ENCODE data around the gene GHSR.
A peak's percentile ranks its signal among the peaks of the same experiment; 100 is the strongest.
"Not testable (repeated sequence)": the region's sequence is repeated elsewhere in the genome, so short reads cannot be mapped to it uniquely, and the experiment has no call there.

The GHSR gene, protein sequence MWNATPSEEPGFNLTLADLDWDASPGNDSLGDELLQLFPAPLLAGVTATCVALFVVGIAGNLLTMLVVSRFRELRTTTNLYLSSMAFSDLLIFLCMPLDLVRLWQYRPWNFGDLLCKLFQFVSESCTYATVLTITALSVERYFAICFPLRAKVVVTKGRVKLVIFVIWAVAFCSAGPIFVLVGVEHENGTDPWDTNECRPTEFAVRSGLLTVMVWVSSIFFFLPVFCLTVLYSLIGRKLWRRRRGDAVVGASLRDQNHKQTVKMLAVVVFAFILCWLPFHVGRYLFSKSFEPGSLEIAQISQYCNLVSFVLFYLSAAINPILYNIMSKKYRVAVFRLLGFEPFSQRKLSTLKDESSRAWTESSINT

DNA sequence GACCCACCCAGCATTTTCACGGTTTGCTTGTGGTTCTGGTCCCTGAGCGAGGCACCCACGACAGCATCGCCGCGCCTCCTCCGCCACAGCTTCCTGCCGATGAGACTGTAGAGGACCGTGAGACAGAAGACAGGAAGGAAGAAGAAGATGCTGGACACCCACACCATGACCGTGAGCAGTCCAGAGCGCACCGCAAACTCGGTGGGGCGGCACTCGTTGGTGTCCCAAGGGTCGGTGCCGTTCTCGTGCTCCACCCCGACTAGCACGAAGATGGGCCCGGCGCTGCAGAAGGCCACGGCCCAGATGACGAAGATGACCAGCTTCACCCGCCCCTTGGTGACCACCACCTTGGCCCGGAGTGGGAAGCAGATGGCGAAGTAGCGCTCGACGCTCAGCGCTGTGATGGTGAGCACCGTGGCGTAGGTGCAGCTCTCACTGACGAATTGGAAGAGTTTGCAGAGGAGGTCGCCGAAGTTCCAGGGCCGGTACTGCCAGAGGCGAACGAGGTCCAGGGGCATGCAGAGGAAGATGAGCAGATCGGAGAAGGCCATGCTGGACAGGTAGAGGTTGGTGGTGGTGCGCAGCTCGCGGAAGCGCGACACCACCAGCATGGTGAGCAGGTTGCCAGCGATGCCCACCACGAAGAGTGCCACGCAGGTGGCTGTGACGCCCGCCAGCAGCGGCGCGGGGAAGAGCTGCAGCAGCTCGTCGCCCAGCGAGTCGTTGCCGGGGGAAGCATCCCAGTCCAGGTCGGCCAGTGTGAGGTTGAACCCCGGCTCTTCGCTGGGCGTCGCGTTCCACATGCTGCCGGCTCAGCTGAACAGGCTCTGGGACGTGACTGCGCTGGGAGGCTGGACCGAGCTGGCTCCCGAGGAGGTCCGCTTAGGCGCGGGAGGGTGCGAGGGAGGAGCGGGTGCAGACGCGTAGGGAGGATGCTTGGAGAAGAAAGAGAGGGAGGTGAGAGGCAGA is at the start of gene GHSR:
TSS of gene GHSR (minus strand) at position 846 of the 969 bp plus-strand sequence. CDS start at position 803, 43 bp downstream.
- no peak within 1 kb of the TSS for H3K4me3 ChIP-seq (ENCODE audit: low read depth, low read length)

DNA sequence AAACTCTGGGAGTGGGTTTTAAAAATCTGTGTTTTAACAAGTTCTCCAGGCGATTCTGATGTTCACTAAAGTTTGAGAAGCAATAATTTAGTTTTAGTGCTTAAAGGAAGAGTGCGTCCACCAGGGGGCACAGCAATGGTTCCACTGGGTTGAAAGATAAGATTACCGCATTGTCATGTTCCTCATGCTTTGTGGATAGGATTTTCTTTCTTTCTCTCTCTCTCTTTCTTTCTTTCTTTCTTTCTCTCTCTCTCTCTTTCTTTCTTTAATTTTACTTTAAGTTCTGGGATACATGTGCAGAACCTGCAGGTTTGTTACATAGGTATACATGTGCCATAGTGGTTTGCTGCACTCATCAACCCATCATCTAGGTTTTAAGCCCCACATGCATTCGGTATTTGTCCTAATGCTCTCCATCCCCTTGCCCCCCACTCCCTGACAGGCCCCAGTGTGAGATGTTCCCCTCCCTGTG is 42.0 kb upstream of the GHSR start:
- DNase-seq (ENCODE audit: low read depth): peak; percentile 79
- TF ChIP-seq, protein P1, sequence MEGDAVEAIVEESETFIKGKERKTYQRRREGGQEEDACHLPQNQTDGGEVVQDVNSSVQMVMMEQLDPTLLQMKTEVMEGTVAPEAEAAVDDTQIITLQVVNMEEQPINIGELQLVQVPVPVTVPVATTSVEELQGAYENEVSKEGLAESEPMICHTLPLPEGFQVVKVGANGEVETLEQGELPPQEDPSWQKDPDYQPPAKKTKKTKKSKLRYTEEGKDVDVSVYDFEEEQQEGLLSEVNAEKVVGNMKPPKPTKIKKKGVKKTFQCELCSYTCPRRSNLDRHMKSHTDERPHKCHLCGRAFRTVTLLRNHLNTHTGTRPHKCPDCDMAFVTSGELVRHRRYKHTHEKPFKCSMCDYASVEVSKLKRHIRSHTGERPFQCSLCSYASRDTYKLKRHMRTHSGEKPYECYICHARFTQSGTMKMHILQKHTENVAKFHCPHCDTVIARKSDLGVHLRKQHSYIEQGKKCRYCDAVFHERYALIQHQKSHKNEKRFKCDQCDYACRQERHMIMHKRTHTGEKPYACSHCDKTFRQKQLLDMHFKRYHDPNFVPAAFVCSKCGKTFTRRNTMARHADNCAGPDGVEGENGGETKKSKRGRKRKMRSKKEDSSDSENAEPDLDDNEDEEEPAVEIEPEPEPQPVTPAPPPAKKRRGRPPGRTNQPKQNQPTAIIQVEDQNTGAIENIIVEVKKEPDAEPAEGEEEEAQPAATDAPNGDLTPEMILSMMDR (IDR thresholded peaks at IDR 0.05; ENCODE audit: low read depth, low read length): peak; percentile 74
- H3K4me3 ChIP-seq (ENCODE audit: low read depth, low read length): not testable (repeated sequence)

More for the DNA sequence above, at the start of gene GHSR:
- DNase-seq (ENCODE audit: low read depth): no peak
- TF ChIP-seq, protein P2, sequence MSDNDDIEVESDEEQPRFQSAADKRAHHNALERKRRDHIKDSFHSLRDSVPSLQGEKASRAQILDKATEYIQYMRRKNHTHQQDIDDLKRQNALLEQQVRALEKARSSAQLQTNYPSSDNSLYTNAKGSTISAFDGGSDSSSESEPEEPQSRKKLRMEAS (IDR thresholded peaks at IDR 0.05; ENCODE audit: low read depth, low read length): no peak
- no peak for TF ChIP-seq POLR2A (IDR thresholded peaks at IDR 0.05; ENCODE audit: extremely low read depth, insufficient read length)
- TF ChIP-seq, protein P1 (IDR thresholded peaks at IDR 0.05; ENCODE audit: low read depth, low read length): no peak
- no peak for TF ChIP-seq MYC (IDR thresholded peaks at IDR 0.05; ENCODE audit: low read depth, low read length)

DNA sequence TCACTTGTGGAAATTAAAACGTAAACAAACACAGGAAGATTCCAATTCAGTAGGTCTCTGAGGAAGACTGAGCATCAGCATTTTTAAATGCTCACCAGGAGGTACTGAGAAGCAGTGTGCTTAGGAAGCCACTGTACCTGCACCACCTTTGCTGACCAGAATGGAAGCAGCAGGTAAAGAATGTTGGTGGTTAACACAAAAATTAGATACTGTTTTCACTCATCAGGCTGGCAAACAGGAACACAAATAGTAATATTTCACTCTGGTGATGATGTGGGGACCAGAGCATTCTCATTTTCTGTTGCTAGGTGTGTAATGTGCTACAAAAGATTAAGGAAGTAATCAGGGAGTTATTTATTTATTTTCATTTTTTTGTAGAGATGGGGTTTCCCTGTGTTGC is 29.9 kb upstream of the GHSR start:
- no peak for TF ChIP-seq POLR2A (IDR thresholded peaks at IDR 0.05; ENCODE audit: extremely low read depth, insufficient read length)
- TF ChIP-seq, protein P2 (IDR thresholded peaks at IDR 0.05; ENCODE audit: low read depth, low read length): no peak
- TF ChIP-seq, protein P1 (IDR thresholded peaks at IDR 0.05; ENCODE audit: low read depth, low read length): no peak
- no peak for TF ChIP-seq MYC (IDR thresholded peaks at IDR 0.05; ENCODE audit: low read depth, low read length)
- no peak overlapping the region for H3K4me3 ChIP-seq (ENCODE audit: low read depth, low read length)
- DNase-seq (ENCODE audit: low read depth): no peak

DNA sequence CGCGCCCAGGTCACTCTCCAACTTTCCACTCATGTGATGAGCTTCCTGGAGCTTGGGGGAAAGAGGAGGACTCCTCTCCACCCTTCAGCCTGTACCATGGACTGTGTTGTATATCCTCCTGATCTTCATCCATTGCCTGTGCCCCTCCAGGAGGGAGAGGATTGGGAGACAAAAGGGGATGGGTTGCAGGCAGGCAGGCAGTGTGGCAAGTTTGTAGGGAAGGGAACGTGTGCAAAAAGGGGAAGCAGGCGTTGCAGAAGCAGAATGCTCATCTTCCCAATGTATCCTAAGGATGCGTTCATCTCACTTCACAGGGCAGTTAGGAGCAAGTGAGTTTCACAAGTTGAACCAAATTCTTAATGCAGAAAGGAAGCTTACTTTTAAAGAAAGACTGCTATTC is 28.1 kb upstream of the GHSR start:
- peak overlapping the region; percentile 86 for H3K4me3 ChIP-seq (ENCODE audit: low read depth, low read length)
- peak; percentile 48 for DNase-seq (ENCODE audit: low read depth)
- TF ChIP-seq, protein P2 (IDR thresholded peaks at IDR 0.05; ENCODE audit: low read depth, low read length): no peak
- no peak for TF ChIP-seq MYC (IDR thresholded peaks at IDR 0.05; ENCODE audit: low read depth, low read length)
- TF ChIP-seq, protein P1 (IDR thresholded peaks at IDR 0.05; ENCODE audit: low read depth, low read length): no peak

DNA sequence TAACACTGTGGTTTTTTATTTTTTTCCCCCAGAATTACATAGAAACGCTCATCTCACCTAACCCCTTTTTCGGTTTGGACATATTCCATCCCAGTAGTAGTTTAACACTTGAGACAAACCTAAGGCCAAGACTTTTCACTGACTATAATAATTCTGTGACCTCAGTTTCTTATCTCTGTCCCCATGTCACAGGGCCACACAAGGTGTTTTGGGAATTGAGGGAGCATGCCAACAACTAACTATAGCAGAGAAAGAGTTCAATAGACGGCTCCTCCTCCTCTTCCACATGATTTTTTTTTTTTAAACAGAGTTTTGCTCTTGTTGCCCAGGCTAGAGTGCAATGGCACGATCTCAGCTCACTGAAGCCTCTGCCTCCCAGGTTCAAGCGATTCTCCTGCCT is 27.4 kb upstream of the GHSR start:
- H3K4me3 ChIP-seq (ENCODE audit: low read depth, low read length): no peak overlapping the region
- TF ChIP-seq POLR2A (IDR thresholded peaks at IDR 0.05; ENCODE audit: extremely low read depth, insufficient read length): no peak
- TF ChIP-seq, protein P1 (IDR thresholded peaks at IDR 0.05; ENCODE audit: low read depth, low read length): no peak
- TF ChIP-seq, protein P2 (IDR thresholded peaks at IDR 0.05; ENCODE audit: low read depth, low read length): no peak
- no peak for TF ChIP-seq MYC (IDR thresholded peaks at IDR 0.05; ENCODE audit: low read depth, low read length)
- DNase-seq (ENCODE audit: low read depth): no peak

All from NB4 (cell line).